Osteoblast (primary cell): ENCODE measurements around the gene SLC12A8. TPM values are rescaled to one million over a fixed set of nuclear protein-coding genes. Genes with fewer than 3 reads are reported as not detected.

Experiments used
- DNase-seq: peaks from one replicate; pipeline ENCODE4 v3.0.0; 2011; ENCODE audit warnings: low spot score, mixed read lengths; ENCODE audit not compliant: insufficient read length; ENCODE audit errors: missing footprints
- H2AFZ ChIP-seq: 2 replicates; pipeline ENCODE4 v1.6.0; 2011; ENCODE audit warnings: mild to moderate bottlenecking, low read length
- H3K27ac ChIP-seq: 2 replicates; pipeline ENCODE4 v1.5.1; 2011; ENCODE audit warnings: mild to moderate bottlenecking, low read depth, low read length, moderate library complexity
- H3K27me3 ChIP-seq: 2 replicates; pipeline ENCODE4 v1.6.0; 2012; ENCODE audit warnings: mild to moderate bottlenecking, control low read depth, inconsistent platforms, low read length, moderate library complexity; ENCODE audit not compliant: insufficient read depth
- H3K36me3 ChIP-seq: 2 replicates; pipeline ENCODE4 v1.5.1; 2011; ENCODE audit warnings: mild to moderate bottlenecking, low read length, control low read depth, moderate library complexity; ENCODE audit not compliant: insufficient read depth
- H3K4me1 ChIP-seq: 2 replicates; pipeline ENCODE4 v1.5.1; 2011; ENCODE audit warnings: mild to moderate bottlenecking, low read length, control low read depth, moderate library complexity; ENCODE audit not compliant: insufficient read depth
- H3K4me2 ChIP-seq: 2 replicates; pipeline ENCODE4 v1.6.0; 2011; ENCODE audit warnings: mild to moderate bottlenecking, low read length; ENCODE audit not compliant: insufficient read depth
- H3K4me3 ChIP-seq: fragments of 200-600 bp; sonication (generic); 3 replicates; pipeline ENCODE4 v1.5.1; 2012; ENCODE audit warnings: mild to moderate bottlenecking, low read length, inconsistent platforms; ENCODE audit not compliant: insufficient read depth
- H3K79me2 ChIP-seq: 2 replicates; pipeline ENCODE4 v1.6.0; 2012; ENCODE audit warnings: mild to moderate bottlenecking, low read length, control low read depth, inconsistent platforms; ENCODE audit not compliant: insufficient read depth
- H3K9me3 ChIP-seq: 2 replicates; pipeline ENCODE4 v1.5.1; 2011; ENCODE audit warnings: low read depth, low read length, control low read depth
- H4K20me1 ChIP-seq: 2 replicates; pipeline ENCODE4 v1.6.0; 2012; ENCODE audit warnings: mild to moderate bottlenecking, low read length, control low read depth; ENCODE audit not compliant: insufficient read depth
- CTCF ChIP-seq: IDR thresholded peaks from 2 replicates; pipeline ENCODE4 v1.5.1; 2011; ENCODE audit warnings: mild to moderate bottlenecking, low read depth, low read length, moderate library complexity; ENCODE audit errors: extremely low read depth
- total RNA-seq: library from RNA; depleted of rRNA; stranded (reverse); fragments of >200 nt; gene quantifications from 2 replicates; pipeline ENCODE4 v1.2.3, GENCODE V29; 2012

The SLC12A8 gene
- total RNA-seq, 1 donor, result 36.2 TPM

- Histone ChIP-seq H3K36me3 (no peaks in the 10 kb centered on the region), H3K4me3 (no peak overlapping the region), H3K4me1 (no peaks in the 10 kb centered on the region), H3K27me3 (no peaks in the 10 kb centered on the region), H3K79me2 (no peaks in the 10 kb centered on the region), H2AFZ (no peak overlapping the region), H3K27ac (no peak overlapping the region), H3K9me3 (no peaks in the 10 kb centered on the region), H4K20me1 (no peaks in the 10 kb centered on the region), H3K4me2 (no peak overlapping the region)
- no peak for TF ChIP-seq CTCF
- DNase-seq, result no peak
Observed at GRCh38 chr3:125192190-125193035, 20.1 kb downstream of the SLC12A8 start.

GRCh38 chr3:125191730-125192129, 20.8 kb downstream of the SLC12A8 start:
- Histone ChIP-seq H3K36me3 (no peaks in the 10 kb centered on the region), H3K4me1 (peaks cover 1% of the 10 kb centered on the region), H3K79me2 (no peaks in the 10 kb centered on the region), H3K27ac (no peak overlapping the region), H3K27me3 (no peaks in the 10 kb centered on the region), H3K9me3 (no peaks in the 10 kb centered on the region), H4K20me1 (no peaks in the 10 kb centered on the region), H3K4me2 (no peak overlapping the region), H3K4me3 (no peak overlapping the region), H2AFZ (no peak overlapping the region)
- no peak for TF ChIP-seq CTCF
- DNase-seq, result no peak

GRCh38 chr3:125191256-125191655, 21.3 kb downstream of the SLC12A8 start:
- H2AFZ ChIP-seq, result no peak overlapping the region
- no peak overlapping the region for H3K4me2 ChIP-seq
- no peaks in the 10 kb centered on the region for H3K9me3 ChIP-seq
- H3K79me2 ChIP-seq, result no peaks in the 10 kb centered on the region
- no peak for DNase-seq
- H3K4me3 ChIP-seq, result no peak overlapping the region
- H3K27me3 ChIP-seq, result no peaks in the 10 kb centered on the region
- no peaks in the 10 kb centered on the region for H3K36me3 ChIP-seq
- TF ChIP-seq CTCF, result no peak
- H3K27ac ChIP-seq, result no peak overlapping the region
- H4K20me1 ChIP-seq, result no peaks in the 10 kb centered on the region
- peaks cover 6% of the 10 kb centered on the region for H3K4me1 ChIP-seq

- Histone ChIP-seq H3K4me3 (no peak overlapping the region), H2AFZ (no peak overlapping the region), H3K9me3 (no peaks in the 10 kb centered on the region), H3K27ac (no peak overlapping the region), H3K4me2 (no peak overlapping the region), H3K4me1 (peaks cover 10% of the 10 kb centered on the region), H3K79me2 (no peaks in the 10 kb centered on the region), H3K36me3 (no peaks in the 10 kb centered on the region), H3K27me3 (no peaks in the 10 kb centered on the region), H4K20me1 (no peaks in the 10 kb centered on the region)
- no peak for DNase-seq
- no peak for TF ChIP-seq CTCF
Observed at GRCh38 chr3:125190786-125191185, 21.8 kb downstream of the SLC12A8 start.
